Measurements from ENCODE around the gene MSX1.

The MSX1 gene

DNA sequence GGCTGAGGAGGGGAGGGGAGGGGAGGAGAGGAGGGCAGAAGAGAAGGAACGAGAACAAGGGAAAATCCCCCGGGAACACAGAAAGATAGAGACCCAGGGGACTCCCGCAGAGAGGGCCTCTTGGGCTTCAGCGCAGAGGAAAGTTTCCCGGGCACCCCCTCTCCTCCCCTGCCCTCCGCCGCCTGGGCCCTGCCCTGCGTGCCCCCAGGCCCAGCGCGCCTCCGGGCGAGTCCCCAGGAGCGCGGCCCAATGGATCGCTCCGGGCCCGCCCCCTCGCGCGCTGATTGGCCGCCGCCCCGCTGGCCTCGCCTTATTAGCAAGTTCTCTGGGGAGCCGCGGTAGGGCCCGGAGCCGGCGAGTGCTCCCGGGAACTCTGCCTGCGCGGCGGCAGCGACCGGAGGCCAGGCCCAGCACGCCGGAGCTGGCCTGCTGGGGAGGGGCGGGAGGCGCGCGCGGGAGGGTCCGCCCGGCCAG, at the start of gene MSX1:
Gene MSX1 (plus strand): TSS at position 341 of the 474 bp plus-strand sequence. CDS start 235 bp downstream, outside the sequence.
- Histone ChIP-seq H3K4me3 (IDR thresholded peaks at IDR 0.05; ENCODE audit: insufficient read depth, low read depth, low read length) (no peak within 1 kb of the TSS), H2AFZ (ENCODE audit: low read depth) (peak within 1 kb of the TSS; percentile 49), H3K27me3 (ENCODE audit: insufficient read depth, low read depth) (peaks cover 15% of the 10 kb centered on the region), H3K27ac (no peak within 1 kb of the TSS), H4K20me1 (ENCODE audit: insufficient read depth) (no peaks in the 10 kb centered on the region), H3K4me1 (ENCODE audit: low read depth, poor library complexity, severe bottlenecking) (no peaks in the 10 kb centered on the region), H3K79me2 (ENCODE audit: insufficient read depth, low read depth) (no peaks in the 10 kb centered on the region), H3K9ac (peak within 1 kb of the TSS; percentile 41; the same call in 1 of the 2 replicates), H3K4me2 (peak within 1 kb of the TSS; percentile 51; the same call in 1 of the 2 replicates), H3K36me3 (ENCODE audit: insufficient read depth) (no peaks in the 10 kb centered on the region)
- TF ChIP-seq, protein P1, sequence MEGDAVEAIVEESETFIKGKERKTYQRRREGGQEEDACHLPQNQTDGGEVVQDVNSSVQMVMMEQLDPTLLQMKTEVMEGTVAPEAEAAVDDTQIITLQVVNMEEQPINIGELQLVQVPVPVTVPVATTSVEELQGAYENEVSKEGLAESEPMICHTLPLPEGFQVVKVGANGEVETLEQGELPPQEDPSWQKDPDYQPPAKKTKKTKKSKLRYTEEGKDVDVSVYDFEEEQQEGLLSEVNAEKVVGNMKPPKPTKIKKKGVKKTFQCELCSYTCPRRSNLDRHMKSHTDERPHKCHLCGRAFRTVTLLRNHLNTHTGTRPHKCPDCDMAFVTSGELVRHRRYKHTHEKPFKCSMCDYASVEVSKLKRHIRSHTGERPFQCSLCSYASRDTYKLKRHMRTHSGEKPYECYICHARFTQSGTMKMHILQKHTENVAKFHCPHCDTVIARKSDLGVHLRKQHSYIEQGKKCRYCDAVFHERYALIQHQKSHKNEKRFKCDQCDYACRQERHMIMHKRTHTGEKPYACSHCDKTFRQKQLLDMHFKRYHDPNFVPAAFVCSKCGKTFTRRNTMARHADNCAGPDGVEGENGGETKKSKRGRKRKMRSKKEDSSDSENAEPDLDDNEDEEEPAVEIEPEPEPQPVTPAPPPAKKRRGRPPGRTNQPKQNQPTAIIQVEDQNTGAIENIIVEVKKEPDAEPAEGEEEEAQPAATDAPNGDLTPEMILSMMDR (conservative IDR thresholded peaks at IDR 0.05; ENCODE audit: low read depth, low read length) = no peak

DNA sequence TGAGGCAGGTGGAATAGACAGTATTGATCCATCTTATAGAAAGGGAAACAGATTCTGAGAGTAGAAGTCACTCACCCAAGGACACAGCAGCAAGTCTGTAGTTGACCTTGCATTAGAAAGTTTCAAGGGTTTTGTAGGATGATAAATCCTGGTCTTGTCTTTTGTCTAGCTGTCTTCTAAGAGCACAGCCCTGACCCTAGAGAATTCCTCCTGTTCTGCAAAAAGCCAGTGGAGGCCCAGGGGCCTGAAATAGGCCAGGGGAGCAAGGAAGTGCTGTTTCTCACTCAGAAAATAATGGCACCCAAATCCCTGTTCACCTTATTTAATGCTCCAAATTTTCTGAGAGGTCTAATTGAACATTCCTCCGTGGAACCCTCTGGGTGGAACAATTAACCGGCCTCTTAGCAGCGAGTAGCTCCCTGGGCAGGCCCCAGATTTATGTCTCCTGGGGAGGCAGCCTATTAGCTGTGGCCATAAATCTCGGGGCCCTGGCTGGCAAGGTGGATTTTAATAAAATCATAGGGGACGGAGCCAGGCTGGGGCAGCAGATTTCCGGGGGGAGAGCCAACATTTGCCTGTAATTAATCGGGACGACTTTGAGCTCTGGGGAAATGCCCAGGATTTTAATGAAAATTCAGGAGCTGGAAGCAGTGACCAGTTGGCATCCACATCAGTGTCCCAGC, 49.2 kb upstream of the MSX1 start:
- Histone ChIP-seq H3K27me3 (ENCODE audit: insufficient read depth, low read depth) (no peaks in the 10 kb centered on the region), H3K4me2 (no peak overlapping the region), H4K20me1 (ENCODE audit: insufficient read depth) (no peaks in the 10 kb centered on the region), H2AFZ (ENCODE audit: low read depth) (no peak overlapping the region), H3K36me3 (ENCODE audit: insufficient read depth) (no peaks in the 10 kb centered on the region), H3K79me2 (ENCODE audit: insufficient read depth, low read depth) (no peaks in the 10 kb centered on the region), H3K4me3 (IDR thresholded peaks at IDR 0.05; ENCODE audit: insufficient read depth, low read depth, low read length) (no peak overlapping the region), H3K4me1 (ENCODE audit: low read depth, poor library complexity, severe bottlenecking) (no peaks in the 10 kb centered on the region), H3K9ac (no peak overlapping the region), H3K27ac (no peak overlapping the region)
- TF ChIP-seq, protein P1 (conservative IDR thresholded peaks at IDR 0.05; ENCODE audit: low read depth, low read length) = no peak

DNA sequence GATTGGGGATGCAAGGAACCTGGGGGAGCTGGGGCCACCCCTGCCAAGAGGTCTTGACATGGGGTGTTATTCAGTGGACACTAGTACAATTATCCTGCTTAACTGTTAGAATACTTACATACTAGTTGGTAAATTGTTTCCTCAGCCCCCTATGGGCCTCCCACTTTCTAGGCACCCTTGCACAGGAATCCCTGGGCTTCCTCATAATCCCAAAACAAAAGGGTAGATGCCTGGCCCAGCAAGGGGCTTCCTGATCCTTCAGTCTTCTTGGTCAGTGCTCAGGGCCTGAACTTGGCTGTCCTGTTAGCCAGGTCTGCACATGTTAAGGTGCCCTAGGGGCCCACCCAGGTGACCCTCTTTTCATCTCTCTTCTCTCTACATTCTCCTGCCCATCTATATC, 48.7 kb upstream of the MSX1 start:
- Histone ChIP-seq H2AFZ (ENCODE audit: low read depth) (no peak overlapping the region), H4K20me1 (ENCODE audit: insufficient read depth) (no peaks in the 10 kb centered on the region), H3K4me1 (ENCODE audit: low read depth, poor library complexity, severe bottlenecking) (no peaks in the 10 kb centered on the region), H3K79me2 (ENCODE audit: insufficient read depth, low read depth) (no peaks in the 10 kb centered on the region), H3K27me3 (ENCODE audit: insufficient read depth, low read depth) (no peaks in the 10 kb centered on the region), H3K9ac (no peak overlapping the region), H3K36me3 (ENCODE audit: insufficient read depth) (no peaks in the 10 kb centered on the region), H3K27ac (no peak overlapping the region), H3K4me3 (IDR thresholded peaks at IDR 0.05; ENCODE audit: insufficient read depth, low read depth, low read length) (no peak overlapping the region), H3K4me2 (no peak overlapping the region)
- TF ChIP-seq, protein P1 (conservative IDR thresholded peaks at IDR 0.05; ENCODE audit: low read depth, low read length) = no peak

DNA sequence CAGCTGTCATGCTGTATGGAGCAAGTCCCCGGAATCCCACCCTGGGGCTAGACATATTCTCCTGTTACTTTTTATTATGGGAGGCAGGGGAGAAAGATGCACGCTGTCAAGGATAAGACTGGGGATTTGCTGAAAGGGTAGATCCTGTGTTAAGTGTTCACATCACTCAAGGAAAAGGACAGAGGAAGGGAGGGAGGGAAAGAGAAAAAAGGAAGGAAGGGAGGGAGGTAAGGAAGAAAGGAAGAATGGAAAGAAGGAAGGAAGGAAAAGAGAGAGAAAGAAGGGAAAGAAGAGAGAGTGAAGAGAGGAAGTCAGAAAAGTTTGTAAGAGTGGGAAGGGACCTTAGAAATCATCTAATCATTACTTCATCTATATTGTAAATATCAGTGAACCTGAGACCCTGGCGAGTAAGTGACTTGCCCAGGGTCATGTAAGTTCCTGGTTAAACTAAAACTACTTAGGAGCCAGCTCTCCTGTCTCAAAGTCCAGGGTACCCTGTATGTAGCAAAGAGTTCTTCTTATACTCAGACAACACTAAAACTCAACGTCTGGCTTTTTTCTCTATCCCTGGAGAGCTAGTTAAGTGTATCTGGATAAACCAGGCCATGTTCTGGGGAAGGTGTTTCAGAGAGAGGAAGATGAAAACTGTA, 47.2 kb upstream of the MSX1 start:
- H3K4me2 ChIP-seq = no peak overlapping the region
- no peak overlapping the region for H3K9ac ChIP-seq
- H4K20me1 ChIP-seq (ENCODE audit: insufficient read depth) = no peaks in the 10 kb centered on the region
- no peak overlapping the region for H2AFZ ChIP-seq (ENCODE audit: low read depth)
- H3K4me1 ChIP-seq (ENCODE audit: low read depth, poor library complexity, severe bottlenecking) = no peaks in the 10 kb centered on the region
- H3K36me3 ChIP-seq (ENCODE audit: insufficient read depth) = no peaks in the 10 kb centered on the region
- no peak overlapping the region for H3K27ac ChIP-seq
- TF ChIP-seq, protein P1 (conservative IDR thresholded peaks at IDR 0.05; ENCODE audit: low read depth, low read length) = no peak
- H3K4me3 ChIP-seq (IDR thresholded peaks at IDR 0.05; ENCODE audit: insufficient read depth, low read depth, low read length) = no peak overlapping the region
- H3K79me2 ChIP-seq (ENCODE audit: insufficient read depth, low read depth) = no peaks in the 10 kb centered on the region
- H3K27me3 ChIP-seq (ENCODE audit: insufficient read depth, low read depth) = no peaks in the 10 kb centered on the region
